T47D (cell line): Measurements from ENCODE around the gene GLUD1.
"Not testable (repeated sequence)": the region's sequence is repeated elsewhere in the genome, so short reads cannot be mapped to it uniquely, and the experiment has no call there.

Experiments
- DNase-seq, 2 experiments: peaks; one replicate each; pipeline versions ENCODE4 v3.0.0 to v3.0.0-alpha.2; 2011 to 2012; ENCODE audit warnings: low read depth in 1 of 2, low spot score in 1 of 2
- JUND ChIP-seq: IDR thresholded peaks from 2 replicates; pipeline ENCODE4 v1.6.1; 2012; ENCODE audit warnings: low read depth
- in situ Hi-C: cut with HindIII; loops from 2 replicates; pipeline ENCODE4 v1.10.0; 2016; ENCODE audit warnings: low sequenced_read_pairs, low pct_unique_long_range_greater_than_20kb

GLUD1 gene

GRCh38 chr10:87008303-87008702 is 86.3 kb downstream of the GLUD1 start:
- DNase-seq: peak in 1 of 2 experiments; percentile 94
- in situ Hi-C loops: not testable (repeated sequence)

GRCh38 chr10:87007674-87008073 is 87.0 kb downstream of the GLUD1 start:
- peak in 1 of 2 experiments; percentile 42 for DNase-seq
- in situ Hi-C loops: not testable (repeated sequence)

- in situ Hi-C loops, DNase-seq: not testable (repeated sequence)
Observed at GRCh38 chr10:87007124-87007523, 87.5 kb downstream of the GLUD1 start.

GRCh38 chr10:87000491-87000890 is 94.2 kb downstream of the GLUD1 start:
- TF ChIP-seq JUND: no peak
- DNase-seq: no peak
- in situ Hi-C loops: no loop called here
